Osteocyte (in vitro differentiated cells): ENCODE results near the gene C14orf180. TPM values are rescaled to one million over a fixed set of nuclear protein-coding genes. Genes with fewer than 3 reads are reported as not detected.

Source experiments
- DNase-seq: peaks from one replicate; pipeline ENCODE4 v3.0.0; 2021; ENCODE audit warnings: mixed read lengths; ENCODE audit not compliant: unreplicated experiment; ENCODE audit errors: extremely low spot score
- H3K27ac Mint-ChIP-seq: one replicate; pipeline ENCODE4 v1.8.0; 2021; ENCODE audit warnings: mild to moderate bottlenecking, mixed read lengths; ENCODE audit not compliant: unreplicated experiment
- H3K27me3 Mint-ChIP-seq: one replicate; pipeline ENCODE4 v1.8.0; 2021; ENCODE audit warnings: mixed read lengths; ENCODE audit not compliant: unreplicated experiment
- H3K36me3 Mint-ChIP-seq: one replicate; pipeline ENCODE4 v1.8.0; 2021; ENCODE audit warnings: mixed read lengths; ENCODE audit not compliant: unreplicated experiment
- H3K4me1 Mint-ChIP-seq: one replicate; pipeline ENCODE4 v1.8.0; 2021; ENCODE audit warnings: mixed read lengths; ENCODE audit not compliant: unreplicated experiment
- H3K4me3 Mint-ChIP-seq: one replicate; pipeline ENCODE4 v1.8.0; 2021; ENCODE audit warnings: mild to moderate bottlenecking, moderate library complexity, mixed read lengths; ENCODE audit not compliant: unreplicated experiment
- H3K9me3 Mint-ChIP-seq: one replicate; pipeline ENCODE4 v1.8.0; 2021; ENCODE audit warnings: mixed read lengths; ENCODE audit not compliant: unreplicated experiment
- CTCF ChIP-seq: fragments of 200-600 bp; sonication (generic); IDR thresholded peaks from 2 replicates; pipeline ENCODE4 v1.5.0; 2021; ENCODE audit warnings: antibody characterized with exemption, mild to moderate bottlenecking, moderate library complexity
- total RNA-seq: library from RNA; stranded (reverse); gene quantifications from 2 replicates; pipeline ENCODE4 v1.2.1, GENCODE V29; 2021

C14orf180 gene
- total RNA-seq, 1 donor from 2014 or later, result not detected

- no peak for DNase-seq
- TF ChIP-seq CTCF, result no peak
Observed at GRCh38 chr14:104637546-104638003, 58.0 kb downstream of the C14orf180 start.

GRCh38 chr14:104638190-104638589 is 58.6 kb downstream of the C14orf180 start:
- Mint-ChIP-seq H3K36me3 (no peaks in the 10 kb centered on the region), H3K4me1 (no peaks in the 10 kb centered on the region), H3K4me3 (no peak overlapping the region), H3K27me3 (peaks cover 15% of the 10 kb centered on the region), H3K27ac (no peak overlapping the region), H3K9me3 (no peaks in the 10 kb centered on the region)
- DNase-seq, result no peak
- no peak for TF ChIP-seq CTCF

More at GRCh38 chr14:104637546-104638003, 58.0 kb downstream of the C14orf180 start:
- H3K36me3 Mint-ChIP-seq, result no peaks in the 10 kb centered on the region
- H3K9me3 Mint-ChIP-seq, result no peaks in the 10 kb centered on the region
- H3K4me1 Mint-ChIP-seq, result no peaks in the 10 kb centered on the region
- no peak overlapping the region for H3K4me3 Mint-ChIP-seq
- no peak overlapping the region for H3K27ac Mint-ChIP-seq
- H3K27me3 Mint-ChIP-seq, result peaks cover 15% of the 10 kb centered on the region

- no peak for DNase-seq
- no peak for TF ChIP-seq CTCF
- peaks cover 18% of the 10 kb centered on the region for H3K27me3 Mint-ChIP-seq
- no peak overlapping the region for H3K27ac Mint-ChIP-seq
- H3K9me3 Mint-ChIP-seq, result no peaks in the 10 kb centered on the region
- H3K4me1 Mint-ChIP-seq, result no peaks in the 10 kb centered on the region
- H3K36me3 Mint-ChIP-seq, result no peaks in the 10 kb centered on the region
- H3K4me3 Mint-ChIP-seq, result no peak overlapping the region
Observed at GRCh38 chr14:104638927-104639450, 59.4 kb downstream of the C14orf180 start.

GRCh38 chr14:104639471-104639870 is 59.9 kb downstream of the C14orf180 start:
- no peak overlapping the region for H3K4me3 Mint-ChIP-seq
- no peak overlapping the region for H3K27ac Mint-ChIP-seq
- no peaks in the 10 kb centered on the region for H3K36me3 Mint-ChIP-seq
- no peak for DNase-seq
- no peaks in the 10 kb centered on the region for H3K9me3 Mint-ChIP-seq
- peaks cover 19% of the 10 kb centered on the region for H3K27me3 Mint-ChIP-seq
- no peaks in the 10 kb centered on the region for H3K4me1 Mint-ChIP-seq
- TF ChIP-seq CTCF, result no peak

Other genes with a start within 250 kb of the C14orf180 start
- not detected in 2 replicates for gene TMEM179, start 25.0 kb downstream of the C14orf180 start, total RNA-seq
- gene INF2, start 109.9 kb downstream of the C14orf180 start, total RNA-seq, result 124 and 130 TPM in 2 replicates
- gene ADSS1, start 144.5 kb downstream of the C14orf180 start, total RNA-seq, result 3.7 and 4.5 TPM in 2 replicates
- 50.1 and 52.3 TPM in 2 replicates for gene SIVA1, start 173.4 kb downstream of the C14orf180 start, total RNA-seq
- 157 and 160 TPM in 2 replicates for gene AKT1, start 216.0 kb downstream of the C14orf180 start, total RNA-seq
- 2.7 and 3.1 TPM in 2 replicates for gene ZBTB42, start 221.3 kb downstream of the C14orf180 start, total RNA-seq